GM12878 (cell line): ENCODE measurements around the gene FASTKD2. TPM values are rescaled to one million over a fixed set of nuclear protein-coding genes. Genes with fewer than 3 reads are reported as not detected.

ENCODE experiments used
- ATAC-seq: fragments of 200-7000 bp; cut with Tn5 transposase; 3 replicates; pipeline ENCODE4 v1.9.1; 2020; ENCODE audit warnings: mild to moderate bottlenecking, moderate library complexity
- BruUV-seq: library from RNA; stranded (reverse); fragments of 400-500 nt; replicated peaks from 2 replicates; lab custom pipeline; 2021; lab: Mats Ljungman, UMichigan
- CTCF ChIA-PET: fragments of 300-600 bp; sonication (Branson Sonifier 250); formaldehyde crosslinking; extraction: SDS; loops from one replicate; lab custom pipeline; 2021; ENCODE audit warnings: inconsistent platforms; lab: Yijun Ruan, JAX
- POLR2A ChIA-PET: fragments of 350-600 bp; formaldehyde crosslinking; extraction: SDS; loops from one replicate; lab custom pipeline; 2021; ENCODE audit warnings: inconsistent platforms; lab: Charles Lee
- RAD21 ChIA-PET: fragments of 300-600 bp; sonication (Branson Sonifier 250); formaldehyde crosslinking; loops from one replicate; lab custom pipeline; 2023; ENCODE audit warnings: antibody characterized with exemption; ENCODE audit not compliant: unreplicated experiment; lab: Charles Lee
- SMC1A ChIA-PET: fragments of 300-600 bp; sonication (Branson Sonifier 250); formaldehyde crosslinking; loops from one replicate; lab custom pipeline; 2023; ENCODE audit not compliant: unreplicated experiment, uncharacterized antibody; lab: Charles Lee
- DNase-seq: peaks from one replicate; pipeline ENCODE4 v3.0.0-alpha.2; 2011; ENCODE audit warnings: low read depth, low spot score
- FAIRE-seq: peaks from 3 replicates; lab custom pipeline; 2011; peaks lifted over from hg19 to GRCh38; lab: Jason Lieb, UNC
- H2AFZ ChIP-seq: 2 replicates; pipeline ENCODE4 v1.6.0; 2011; ENCODE audit warnings: low read depth, low read length, control low read depth; ENCODE audit not compliant: control insufficient read depth
- H3K27ac ChIP-seq: 2 replicates; pipeline ENCODE4 v1.5.1; 2011; ENCODE audit warnings: control low read depth; ENCODE audit not compliant: control insufficient read depth, insufficient read depth
- H3K27me3 ChIP-seq, 2 experiments: replicated peaks in 1 of 2; 2 replicates each; pipeline versions ENCODE4 v1.6.0 to v1.6.1; 2011; ENCODE audit warnings: low read length in 1 of 2; ENCODE audit not compliant: control insufficient read depth in 2 of 2, insufficient read depth in 2 of 2
- H3K36me3 ChIP-seq, 2 experiments: 2 replicates each; pipeline ENCODE4 v1.5.1; 2011; ENCODE audit warnings: low read length in 1 of 2; ENCODE audit not compliant: control insufficient read depth in 2 of 2, insufficient read depth in 2 of 2
- H3K4me1 ChIP-seq: 2 replicates; pipeline ENCODE4 v1.6.1; 2011; ENCODE audit warnings: mild to moderate bottlenecking, low read length, moderate library complexity, mixed read lengths; ENCODE audit not compliant: control insufficient read depth, insufficient read depth
- H3K4me2 ChIP-seq: 2 replicates; pipeline ENCODE4 v1.6.0; 2011; ENCODE audit warnings: control low read depth; ENCODE audit not compliant: control insufficient read depth, insufficient read depth
- H3K4me3 ChIP-seq: fragments of 200-600 bp; sonication (generic); 2 replicates; pipeline ENCODE4 v1.5.1; 2016
- H3K79me2 ChIP-seq: 2 replicates; pipeline ENCODE4 v1.6.0; 2011; ENCODE audit warnings: low read length; ENCODE audit not compliant: control insufficient read depth, insufficient read depth
- H3K9ac ChIP-seq: 2 replicates; pipeline ENCODE4 v1.8.0; 2011; ENCODE audit warnings: low read length, control low read depth, mixed read lengths; ENCODE audit not compliant: control insufficient read depth, insufficient read depth
- H3K9me3 ChIP-seq: replicated peaks from 3 replicates; pipeline ENCODE4 v1.5.1; 2011; ENCODE audit warnings: mild to moderate bottlenecking, low read length; ENCODE audit not compliant: control insufficient read depth, insufficient read depth
- H4K20me1 ChIP-seq: 2 replicates; pipeline ENCODE4 v1.6.0; 2011; ENCODE audit not compliant: control insufficient read depth, insufficient read depth
- BRCA1 ChIP-seq: IDR thresholded peaks from 2 replicates; pipeline ENCODE4 v1.6.1; 2011; ENCODE audit warnings: low read depth, low read length, improper control_type of control experiment
- EP300 ChIP-seq, 2 experiments: fragments of 150-350 bp in 1 of 2; IDR thresholded peaks; 2 replicates each; pipeline ENCODE4 v1.6.1; 2011 to 2012; ENCODE audit warnings: low read depth in 2 of 2, low read length in 2 of 2, borderline replicate concordance in 1 of 2, improper control_type of control experiment in 1 of 2, inconsistent platforms in 1 of 2; ENCODE audit not compliant: control insufficient read depth in 1 of 2
- HCFC1 ChIP-seq: fragments of 150-350 bp; IDR thresholded peaks from 2 replicates; pipeline ENCODE4 v1.6.1; 2014; ENCODE audit warnings: low read length
- MEF2A ChIP-seq: IDR thresholded peaks from 2 replicates; pipeline ENCODE4 v1.6.1; 2011; ENCODE audit warnings: low read depth, mild to moderate bottlenecking, low read length, moderate library complexity; ENCODE audit not compliant: insufficient read depth
- MXI1 ChIP-seq: fragments of 150-350 bp; IDR thresholded peaks from 2 replicates; pipeline ENCODE4 v1.6.1; 2011; ENCODE audit warnings: low read depth, mild to moderate bottlenecking, inconsistent platforms, low read length, improper control_type of control experiment
- NFXL1 ChIP-seq: fragments of 450-650 bp; IDR thresholded peaks from 2 replicates; pipeline ENCODE4 v1.6.1; 2017; ENCODE audit warnings: antibody characterized with exemption, mild to moderate bottlenecking, borderline replicate concordance
- SRF ChIP-seq, 2 experiments: IDR thresholded peaks; 2 replicates each; pipeline ENCODE4 v1.6.1; 2011; ENCODE audit warnings: low read depth in 2 of 2, low read length in 2 of 2, mild to moderate bottlenecking in 1 of 2, moderate library complexity in 1 of 2
- STAT3 ChIP-seq: IDR thresholded peaks from 2 replicates; pipeline ENCODE4 v1.6.1; 2011; ENCODE audit warnings: low read depth, low read length, improper control_type of control experiment
- ZBED1 ChIP-seq: IDR thresholded peaks from 2 replicates; pipeline ENCODE4 v1.6.1; 2016; ENCODE audit warnings: borderline replicate concordance
- ZNF217 ChIP-seq: fragments of 450-650 bp; IDR thresholded peaks from 2 replicates; pipeline ENCODE4 v1.6.1; 2017; ENCODE audit warnings: antibody characterized with exemption, mild to moderate bottlenecking
- ZNF384 ChIP-seq: IDR thresholded peaks from 2 replicates; pipeline ENCODE4 v1.6.1; 2012; ENCODE audit warnings: low read depth, mild to moderate bottlenecking, low read length, improper control_type of control experiment, borderline replicate concordance
- WGBS: methylation state at CpG from one replicate; pipeline ENCODE4 v1.1.6; 2016; ENCODE audit warnings: low lambda C conversion rate; ENCODE audit not compliant: insufficient replicate concordance, insufficient coverage; ENCODE audit errors: missing lambda C conversion rate; 5-methylcytosine and 5-hydroxymethylcytosine counted together
- in situ Hi-C: fragments of 300-500 bp; cut with MboI; formaldehyde crosslinking; loops from 9 replicates; pipeline ENCODE4 v1.14.3; 2018; ENCODE audit warnings: mixed read lengths
- intact Hi-C: fragments of 100-400 bp; cut with micrococcal nuclease; formaldehyde crosslinking; loops from one replicate; pipeline ENCODE4 v1.14.2; 2022; ENCODE audit not compliant: unreplicated experiment
- polyA plus RNA-seq, 11 experiments: library from polyadenylated mRNA; depleted of rRNA in 4 of 11; unstranded in 6 of 11; stranded (reverse) in 5 of 11; fragments of >200 nt; fragmentation: Nextera tagmentation in 4 of 11; fragmentation: Illumina TruSeq in 1 of 11; extraction: Ambion mirVana in 4 of 11; extraction: Trizol in 1 of 11; gene quantifications; 1 replicate in 1 of 11; 2 replicates in 10 of 11; pipeline versions ENCODE4 v1.2.1 to v1.2.3, GENCODE V29; 2011 to 2016; ENCODE audit warnings: inconsistent platforms in 2 of 11, missing spikeins in 2 of 11, low read depth in 1 of 11
- total RNA-seq, 4 experiments: library from RNA; depleted of rRNA in 3 of 4; stranded (reverse); fragments of >200 nt in 3 of 4; fragmentation: Illumina TruSeq in 1 of 4; extraction: Trizol in 1 of 4; gene quantifications; 2 replicates each; pipeline versions ENCODE4 v1.2.1 to v1.2.3, GENCODE V29; 2013 to 2021
- TF ChIP-seq, protein P1 (sequence below): IDR thresholded peaks from 2 replicates; pipeline ENCODE4 v1.6.1; 2012; ENCODE audit warnings: low read depth, low read length, improper control_type of control experiment
- TF ChIP-seq, protein P2 (sequence below): fragments of 450-650 bp; IDR thresholded peaks from 2 replicates; pipeline ENCODE4 v1.6.1; 2016; ENCODE audit warnings: mild to moderate bottlenecking
- TF ChIP-seq, protein P3 (sequence below): fragments of 450-650 bp; formaldehyde crosslinking; IDR thresholded peaks from 2 replicates; pipeline ENCODE4 v1.4.0; 2020; ENCODE audit warnings: mild to moderate bottlenecking, moderate library complexity
- TF ChIP-seq, protein P4 (sequence below): fragments of 450-650 bp; IDR thresholded peaks from 2 replicates; pipeline ENCODE4 v1.6.1; 2016; ENCODE audit warnings: mild to moderate bottlenecking, moderate library complexity, borderline replicate concordance

Gene FASTKD2
- total and polyA plus RNA-seq, 10 of the 15 experiments (the other 5 are each of a cell fraction or from before 2014, with no cell fraction given) = 32.1 to 115 (median 52.3) TPM

DNA sequence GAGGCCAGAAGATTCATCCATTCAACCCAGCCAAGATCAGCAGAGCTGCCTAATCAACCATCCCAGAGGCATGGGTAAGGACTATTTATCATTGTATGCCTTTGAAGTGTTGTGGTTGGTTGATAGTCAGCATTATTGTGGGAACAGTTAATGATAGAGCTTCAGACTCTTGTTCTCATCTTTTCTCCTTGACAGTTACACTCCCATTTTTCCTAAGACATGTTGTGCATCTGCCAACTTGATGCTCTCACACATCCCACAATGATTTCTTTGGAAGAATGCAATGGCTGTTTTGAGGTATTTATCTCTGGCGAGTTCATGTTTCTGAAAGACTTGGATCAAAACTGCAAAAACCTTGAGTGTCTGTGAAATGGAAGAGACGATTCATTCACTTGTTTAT, 55.4 kb downstream of the FASTKD2 start:
- Histone ChIP-seq H3K27me3 (no peaks in the 10 kb centered on the region), H3K4me1 (no peaks in the 10 kb centered on the region), H4K20me1 (no peaks in the 10 kb centered on the region), H3K36me3 (no peaks in the 10 kb centered on the region), H3K79me2 (no peaks in the 10 kb centered on the region), H3K4me2 (no peak overlapping the region), H3K27ac (no peak overlapping the region), H3K9me3 (no peaks in the 10 kb centered on the region), H3K4me3 (no peak overlapping the region), H3K9ac (no peak overlapping the region), H2AFZ (no peak overlapping the region)
- intact Hi-C loops = no loop called here
- RAD21 ChIA-PET = no interaction called here
- CTCF ChIA-PET = interaction anchor here (1.2 to 1.3 kb wide), 2 partner anchors 21 to 652 kb away, joined by 3 to 5 read pairs; no protein-coding TSS in a partner anchor
- ATAC-seq (no peak), FAIRE-seq (no peak), DNase-seq (no peak)
- SMC1A ChIA-PET = no interaction called here
- WGBS = 25% methylated on average over 2 of the region's 2 CpGs
- POLR2A ChIA-PET = no interaction called here
- TF ChIP-seq, protein P1, sequence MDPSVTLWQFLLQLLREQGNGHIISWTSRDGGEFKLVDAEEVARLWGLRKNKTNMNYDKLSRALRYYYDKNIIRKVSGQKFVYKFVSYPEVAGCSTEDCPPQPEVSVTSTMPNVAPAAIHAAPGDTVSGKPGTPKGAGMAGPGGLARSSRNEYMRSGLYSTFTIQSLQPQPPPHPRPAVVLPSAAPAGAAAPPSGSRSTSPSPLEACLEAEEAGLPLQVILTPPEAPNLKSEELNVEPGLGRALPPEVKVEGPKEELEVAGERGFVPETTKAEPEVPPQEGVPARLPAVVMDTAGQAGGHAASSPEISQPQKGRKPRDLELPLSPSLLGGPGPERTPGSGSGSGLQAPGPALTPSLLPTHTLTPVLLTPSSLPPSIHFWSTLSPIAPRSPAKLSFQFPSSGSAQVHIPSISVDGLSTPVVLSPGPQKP = no peak
- TF ChIP-seq STAT3 (no peak), ZNF384 (no peak), ZBED1 (no peak), NFXL1 (no peak), MXI1 (no peak), ZNF217 (no peak), MEF2A (no peak), EP300 (IDR thresholded peaks at IDR 0.05; ENCODE audit: borderline replicate concordance in 1 of 2, control insufficient read depth in 1 of 2, low read depth in 2 of 2, low read length in 2 of 2) (no peak), SRF (IDR thresholded peaks at IDR 0.05; ENCODE audit: low read depth in 2 of 2, low read length in 2 of 2) (no peak), BRCA1 (no peak), HCFC1 (no peak)
- TF ChIP-seq, protein P2, sequence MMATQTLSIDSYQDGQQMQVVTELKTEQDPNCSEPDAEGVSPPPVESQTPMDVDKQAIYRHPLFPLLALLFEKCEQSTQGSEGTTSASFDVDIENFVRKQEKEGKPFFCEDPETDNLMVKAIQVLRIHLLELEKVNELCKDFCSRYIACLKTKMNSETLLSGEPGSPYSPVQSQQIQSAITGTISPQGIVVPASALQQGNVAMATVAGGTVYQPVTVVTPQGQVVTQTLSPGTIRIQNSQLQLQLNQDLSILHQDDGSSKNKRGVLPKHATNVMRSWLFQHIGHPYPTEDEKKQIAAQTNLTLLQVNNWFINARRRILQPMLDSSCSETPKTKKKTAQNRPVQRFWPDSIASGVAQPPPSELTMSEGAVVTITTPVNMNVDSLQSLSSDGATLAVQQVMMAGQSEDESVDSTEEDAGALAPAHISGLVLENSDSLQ = no peak
- TF ChIP-seq, protein P3, sequence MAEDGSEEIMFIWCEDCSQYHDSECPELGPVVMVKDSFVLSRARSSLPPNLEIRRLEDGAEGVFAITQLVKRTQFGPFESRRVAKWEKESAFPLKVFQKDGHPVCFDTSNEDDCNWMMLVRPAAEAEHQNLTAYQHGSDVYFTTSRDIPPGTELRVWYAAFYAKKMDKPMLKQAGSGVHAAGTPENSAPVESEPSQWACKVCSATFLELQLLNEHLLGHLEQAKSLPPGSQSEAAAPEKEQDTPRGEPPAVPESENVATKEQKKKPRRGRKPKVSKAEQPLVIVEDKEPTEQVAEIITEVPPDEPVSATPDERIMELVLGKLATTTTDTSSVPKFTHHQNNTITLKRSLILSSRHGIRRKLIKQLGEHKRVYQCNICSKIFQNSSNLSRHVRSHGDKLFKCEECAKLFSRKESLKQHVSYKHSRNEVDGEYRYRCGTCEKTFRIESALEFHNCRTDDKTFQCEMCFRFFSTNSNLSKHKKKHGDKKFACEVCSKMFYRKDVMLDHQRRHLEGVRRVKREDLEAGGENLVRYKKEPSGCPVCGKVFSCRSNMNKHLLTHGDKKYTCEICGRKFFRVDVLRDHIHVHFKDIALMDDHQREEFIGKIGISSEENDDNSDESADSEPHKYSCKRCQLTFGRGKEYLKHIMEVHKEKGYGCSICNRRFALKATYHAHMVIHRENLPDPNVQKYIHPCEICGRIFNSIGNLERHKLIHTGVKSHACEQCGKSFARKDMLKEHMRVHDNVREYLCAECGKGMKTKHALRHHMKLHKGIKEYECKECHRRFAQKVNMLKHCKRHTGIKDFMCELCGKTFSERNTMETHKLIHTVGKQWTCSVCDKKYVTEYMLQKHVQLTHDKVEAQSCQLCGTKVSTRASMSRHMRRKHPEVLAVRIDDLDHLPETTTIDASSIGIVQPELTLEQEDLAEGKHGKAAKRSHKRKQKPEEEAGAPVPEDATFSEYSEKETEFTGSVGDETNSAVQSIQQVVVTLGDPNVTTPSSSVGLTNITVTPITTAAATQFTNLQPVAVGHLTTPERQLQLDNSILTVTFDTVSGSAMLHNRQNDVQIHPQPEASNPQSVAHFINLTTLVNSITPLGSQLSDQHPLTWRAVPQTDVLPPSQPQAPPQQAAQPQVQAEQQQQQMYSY = no peak
- TF ChIP-seq, protein P4, sequence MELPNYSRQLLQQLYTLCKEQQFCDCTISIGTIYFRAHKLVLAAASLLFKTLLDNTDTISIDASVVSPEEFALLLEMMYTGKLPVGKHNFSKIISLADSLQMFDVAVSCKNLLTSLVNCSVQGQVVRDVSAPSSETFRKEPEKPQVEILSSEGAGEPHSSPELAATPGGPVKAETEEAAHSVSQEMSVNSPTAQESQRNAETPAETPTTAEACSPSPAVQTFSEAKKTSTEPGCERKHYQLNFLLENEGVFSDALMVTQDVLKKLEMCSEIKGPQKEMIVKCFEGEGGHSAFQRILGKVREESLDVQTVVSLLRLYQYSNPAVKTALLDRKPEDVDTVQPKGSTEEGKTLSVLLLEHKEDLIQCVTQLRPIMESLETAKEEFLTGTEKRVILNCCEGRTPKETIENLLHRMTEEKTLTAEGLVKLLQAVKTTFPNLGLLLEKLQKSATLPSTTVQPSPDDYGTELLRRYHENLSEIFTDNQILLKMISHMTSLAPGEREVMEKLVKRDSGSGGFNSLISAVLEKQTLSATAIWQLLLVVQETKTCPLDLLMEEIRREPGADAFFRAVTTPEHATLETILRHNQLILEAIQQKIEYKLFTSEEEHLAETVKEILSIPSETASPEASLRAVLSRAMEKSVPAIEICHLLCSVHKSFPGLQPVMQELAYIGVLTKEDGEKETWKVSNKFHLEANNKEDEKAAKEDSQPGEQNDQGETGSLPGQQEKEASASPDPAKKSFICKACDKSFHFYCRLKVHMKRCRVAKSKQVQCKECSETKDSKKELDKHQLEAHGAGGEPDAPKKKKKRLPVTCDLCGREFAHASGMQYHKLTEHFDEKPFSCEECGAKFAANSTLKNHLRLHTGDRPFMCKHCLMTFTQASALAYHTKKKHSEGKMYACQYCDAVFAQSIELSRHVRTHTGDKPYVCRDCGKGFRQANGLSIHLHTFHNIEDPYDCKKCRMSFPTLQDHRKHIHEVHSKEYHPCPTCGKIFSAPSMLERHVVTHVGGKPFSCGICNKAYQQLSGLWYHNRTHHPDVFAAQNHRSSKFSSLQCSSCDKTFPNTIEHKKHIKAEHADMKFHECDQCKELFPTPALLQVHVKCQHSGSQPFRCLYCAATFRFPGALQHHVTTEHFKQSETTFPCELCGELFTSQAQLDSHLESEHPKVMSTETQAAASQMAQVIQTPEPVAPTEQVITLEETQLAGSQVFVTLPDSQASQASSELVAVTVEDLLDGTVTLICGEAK = no peak
- in situ Hi-C loops = no loop called here
- no TSS peak for BruUV-seq
